DND-41 (cell line): Measurements from ENCODE around the gene FRMD8.
A peak's percentile ranks its signal among the peaks of the same experiment; 100 is the strongest.

ENCODE experiments used
- ATAC-seq: fragments of 200-7000 bp; cut with Tn5 transposase; 3 replicates; pipeline ENCODE4 v1.9.1; 2021; ENCODE audit warnings: low read depth; ENCODE audit not compliant: insufficient read depth
- DNase-seq: peaks from one replicate; pipeline ENCODE4 v3.0.0-alpha.2; 2020
- H2AFZ ChIP-seq: 2 replicates; pipeline ENCODE4 v1.6.0; 2012; ENCODE audit warnings: low read depth, low read length
- H3K27ac ChIP-seq: 2 replicates; pipeline ENCODE4 v1.5.1; 2012; ENCODE audit warnings: low read length, inconsistent platforms
- H3K27me3 ChIP-seq: fragments of 200-600 bp; sonication (generic); 2 replicates; pipeline ENCODE4 v1.6.0; 2012; ENCODE audit warnings: low read length, mild to moderate bottlenecking, inconsistent platforms; ENCODE audit not compliant: insufficient read depth, poor library complexity
- H3K36me3 ChIP-seq: 2 replicates; pipeline ENCODE4 v1.5.1; 2012; ENCODE audit warnings: low read length, inconsistent platforms; ENCODE audit not compliant: insufficient read depth
- H3K4me1 ChIP-seq: 2 replicates; pipeline ENCODE4 v1.5.1; 2012; ENCODE audit warnings: mild to moderate bottlenecking, low read length; ENCODE audit not compliant: insufficient read depth
- H3K4me2 ChIP-seq: 2 replicates; pipeline ENCODE4 v1.6.0; 2012; ENCODE audit warnings: mild to moderate bottlenecking, moderate library complexity, low read length, inconsistent platforms; ENCODE audit not compliant: insufficient read depth
- H3K4me3 ChIP-seq, 2 experiments: fragments of 200-600 bp in 1 of 2; shearing (Covaris generic) in 1 of 2; 2 replicates each; pipeline ENCODE4 v1.5.1; 2012 to 2016; ENCODE audit warnings: inconsistent platforms in 2 of 2, low read length in 2 of 2, mild to moderate bottlenecking in 2 of 2, low read depth in 1 of 2, moderate library complexity in 1 of 2
- H3K79me2 ChIP-seq: 2 replicates; pipeline ENCODE4 v1.6.0; 2012; ENCODE audit warnings: low read length, inconsistent platforms; ENCODE audit not compliant: insufficient read depth
- H3K9ac ChIP-seq: 2 replicates; pipeline ENCODE4 v1.6.0; 2012; ENCODE audit warnings: low read depth, mild to moderate bottlenecking, inconsistent platforms, low read length, moderate library complexity
- H3K9me3 ChIP-seq: 2 replicates; pipeline ENCODE4 v1.5.1; 2012; ENCODE audit warnings: low read length, moderate library complexity, mild to moderate bottlenecking, inconsistent platforms; ENCODE audit not compliant: insufficient read depth, severe bottlenecking
- H4K20me1 ChIP-seq: 2 replicates; pipeline ENCODE4 v1.6.0; 2012; ENCODE audit warnings: low read length; ENCODE audit not compliant: insufficient read depth
- CTCF ChIP-seq: IDR thresholded peaks from 2 replicates; pipeline ENCODE4 v1.5.1; 2012; ENCODE audit warnings: borderline replicate concordance, low read length, moderate library complexity, mild to moderate bottlenecking; ENCODE audit not compliant: poor library complexity, severe bottlenecking; ENCODE audit errors: extremely low read depth
- EZH2 ChIP-seq: IDR thresholded peaks from 3 replicates; pipeline ENCODE4 v1.6.1; 2012; ENCODE audit warnings: borderline replicate concordance, low read depth, mild to moderate bottlenecking, moderate library complexity, low read length, inconsistent platforms; ENCODE audit not compliant: severe bottlenecking

Gene FRMD8

GRCh38 chr11:65418681-65419459 lies 32.4 kb downstream of the FRMD8 start:
- TF ChIP-seq CTCF: no peak
- no peak for TF ChIP-seq EZH2
- Histone ChIP-seq H3K27me3 (no peaks in the 10 kb centered on the region), H3K4me3 (peak overlapping the region; percentile 17 to 79; a peak in 3 of 4 replicates), H2AFZ (peak overlapping the region; percentile 41; the same call in 1 of the 2 replicates), H3K9me3 (no peaks in the 10 kb centered on the region), H3K36me3 (peaks cover 12% of the 10 kb centered on the region), H3K4me1 (peaks cover 62% of the 10 kb centered on the region), H4K20me1 (peaks cover 12% of the 10 kb centered on the region), H3K9ac (peak overlapping the region; percentile 98), H3K79me2 (peaks cover 73% of the 10 kb centered on the region), H3K4me2 (peak overlapping the region; percentile 86), H3K27ac (peak overlapping the region; percentile 99)
- ATAC-seq: peak; percentile 52
- peak; percentile 94 for DNase-seq

- H3K4me1 ChIP-seq: peaks cover 62% of the 10 kb centered on the region
- H3K27ac ChIP-seq: peak overlapping the region; percentile 99
- H2AFZ ChIP-seq: no peak overlapping the region
- H3K79me2 ChIP-seq: peaks cover 79% of the 10 kb centered on the region
- peaks cover 16% of the 10 kb centered on the region for H3K36me3 ChIP-seq
- DNase-seq (no peak), ATAC-seq (no peak)
- peaks cover 17% of the 10 kb centered on the region for H4K20me1 ChIP-seq
- H3K9ac ChIP-seq: peak overlapping the region; percentile 98
- H3K4me3 ChIP-seq: peak overlapping the region; percentile 17 to 79; a peak in 3 of 4 replicates
- no peak for TF ChIP-seq EZH2
- H3K9me3 ChIP-seq: no peaks in the 10 kb centered on the region
- peak overlapping the region; percentile 86 for H3K4me2 ChIP-seq
- H3K27me3 ChIP-seq: no peaks in the 10 kb centered on the region
Observed at GRCh38 chr11:65419460-65419771, 33.0 kb downstream of the FRMD8 start.

GRCh38 chr11:65419772-65420481 lies 33.5 kb downstream of the FRMD8 start:
- Histone ChIP-seq H3K4me1 (peaks cover 63% of the 10 kb centered on the region), H3K4me3 (peak overlapping the region in 1 of 2 experiments; percentile 79; a peak in 3 of 4 replicates), H3K4me2 (peak overlapping the region; percentile 86), H3K27me3 (no peaks in the 10 kb centered on the region), H4K20me1 (peaks cover 22% of the 10 kb centered on the region), H2AFZ (no peak overlapping the region), H3K36me3 (peaks cover 21% of the 10 kb centered on the region), H3K79me2 (peaks cover 84% of the 10 kb centered on the region), H3K9me3 (no peaks in the 10 kb centered on the region), H3K27ac (peak overlapping the region; percentile 99), H3K9ac (peak overlapping the region; percentile 98)
- ATAC-seq (peak; percentile 4; the same call in 1 of the 3 replicates), DNase-seq (peak; percentile 83)
- TF ChIP-seq EZH2 (no peak), CTCF (no peak)

GRCh38 chr11:65420506-65420905 lies 34.1 kb downstream of the FRMD8 start:
- peak overlapping the region; percentile 99 for H3K27ac ChIP-seq
- no peaks in the 10 kb centered on the region for H3K27me3 ChIP-seq
- no peak for ATAC-seq
- peaks cover 28% of the 10 kb centered on the region for H4K20me1 ChIP-seq
- H3K4me1 ChIP-seq: peaks cover 68% of the 10 kb centered on the region
- peaks cover 27% of the 10 kb centered on the region for H3K36me3 ChIP-seq
- H3K79me2 ChIP-seq: peaks cover 89% of the 10 kb centered on the region
- no peak overlapping the region for H2AFZ ChIP-seq
- H3K9ac ChIP-seq: peak overlapping the region; percentile 98
- H3K4me3 ChIP-seq: peak overlapping the region; percentile 8 to 79; a peak in 3 of 4 replicates
- TF ChIP-seq CTCF: no peak
- no peak for TF ChIP-seq EZH2
- H3K9me3 ChIP-seq: no peaks in the 10 kb centered on the region
- peak overlapping the region; percentile 86 for H3K4me2 ChIP-seq
- DNase-seq: no peak
